Right ventricle myocardium inferior (tissue), 1 donor: ENCODE results near the gene PDE5A. TPM values are rescaled to one million over a fixed set of nuclear protein-coding genes. Genes with fewer than 3 reads are reported as not detected.
"Not testable (repeated sequence)": the region's sequence is repeated elsewhere in the genome, so short reads cannot be mapped to it uniquely, and the experiment has no call there.

Experiments
- ATAC-seq: fragments of 200-7000 bp; cut with Tn5 transposase; one replicate; pipeline ENCODE4 v1.9.1; 2020; ENCODE audit warnings: mild to moderate bottlenecking, moderate library complexity
- DNase-seq: peaks from one replicate; pipeline ENCODE4 v3.0.0; 2021; ENCODE audit errors: missing footprints
- intact Hi-C: fragments of 100-400 bp; cut with DNase I; formaldehyde crosslinking; loops from one replicate; pipeline ENCODE4 v1.11.0; 2022
- total RNA-seq: library from RNA; stranded (reverse); fragmentation: NEBNext Ultra II Directional; extraction: Animal tissue kit (Norgen Biotek cat#: 25700); gene quantifications from one replicate; pipeline ENCODE4 v1.2.1, GENCODE V29; 2021
- donor health status: DM: no; HTN: yes; CAD: no; lungs with severe emphysema.

Gene PDE5A
- total RNA-seq, 1 donor from 2014 or later, result 7.4 TPM

DNA sequence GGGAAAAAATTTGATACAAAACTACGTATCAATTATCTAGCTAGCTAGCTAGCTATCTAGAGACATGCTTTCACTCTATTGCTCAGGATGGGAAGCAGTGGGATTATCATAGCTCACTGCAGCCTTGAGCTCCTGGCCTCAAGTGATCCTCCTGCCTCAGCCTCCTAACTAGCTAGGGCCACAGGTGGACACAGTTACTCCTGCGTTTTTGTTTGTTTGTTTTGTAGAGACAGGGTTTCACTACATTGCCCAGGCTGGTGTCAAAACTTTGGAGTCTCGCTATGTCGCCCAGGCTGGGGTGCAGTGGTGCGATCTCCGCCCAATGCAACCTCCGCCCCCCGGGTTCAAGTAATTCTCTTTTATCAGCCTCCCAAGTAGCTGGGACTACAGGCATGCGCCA is 175.3 kb downstream of the PDE5A start:
- intact Hi-C loops, ATAC-seq, DNase-seq: not testable (repeated sequence)

DNA sequence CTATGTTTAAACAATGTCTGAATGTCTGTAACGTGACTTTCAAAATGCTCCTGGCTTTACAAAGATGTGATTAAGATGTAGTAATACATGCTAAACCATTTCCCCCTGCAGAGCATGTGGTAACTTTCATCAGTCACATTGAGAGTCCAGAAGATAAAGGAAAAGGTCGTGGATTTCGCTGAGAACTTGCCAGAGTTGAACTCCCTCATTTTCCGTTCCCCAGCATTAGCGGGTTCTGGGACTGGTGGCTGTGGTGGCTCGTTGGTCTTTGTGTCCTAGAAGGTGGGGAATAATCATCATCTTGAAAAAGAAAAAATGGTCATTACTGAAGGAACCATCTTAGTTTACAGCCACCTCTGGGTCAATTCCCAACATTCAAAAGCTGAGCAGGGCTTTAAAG is 178.8 kb downstream of the PDE5A start:
- intact Hi-C loops, DNase-seq, ATAC-seq: not testable (repeated sequence)
